ENCODE measurements around the gene SUSD3.

SUSD3 gene

DNA sequence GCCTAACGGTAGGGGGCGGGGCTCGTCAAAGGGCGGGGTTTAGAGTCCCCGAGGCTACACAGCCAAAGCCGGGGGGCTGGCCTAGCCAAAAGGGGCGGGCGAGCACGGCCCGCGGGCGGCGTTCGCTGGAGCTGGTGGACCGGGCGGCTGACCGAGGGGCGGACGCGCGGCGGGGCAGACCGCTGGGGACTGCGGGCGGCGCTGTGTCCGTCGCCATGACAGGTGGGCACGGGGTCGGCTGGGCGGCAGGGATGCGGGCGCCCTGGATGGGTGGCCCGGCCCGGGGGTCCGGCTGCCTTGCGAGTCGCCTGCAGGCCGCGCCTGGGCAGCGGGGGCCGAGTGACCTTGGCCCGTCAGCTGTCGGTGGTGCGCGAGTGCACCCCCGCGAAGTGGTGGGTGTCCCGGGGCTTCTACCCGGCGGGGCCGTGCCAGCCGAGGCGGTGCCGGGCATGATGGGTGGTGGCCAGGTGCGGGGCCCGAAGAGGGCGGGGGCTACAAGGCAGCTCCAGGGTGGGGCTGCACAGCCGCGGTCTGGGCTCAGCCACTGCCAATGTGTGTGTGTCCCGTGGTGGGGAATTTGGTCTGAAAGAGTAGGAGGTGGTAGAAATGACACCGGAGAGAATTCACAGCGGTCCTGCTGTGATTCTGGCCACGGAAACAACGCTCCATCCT, 37.8 kb downstream of the SUSD3 start, which contains the start of gene CARD19:
CARD19 (plus strand) TSS at position 87 of the 672 bp plus-strand sequence; CDS start at position 216, 129 bp downstream.
- TF ChIP-seq TAF1 (IDR thresholded peaks at IDR 0.05; ENCODE audit: low read depth), result peak; percentile 50; the same call in 1 of the 2 replicates
- 0 out of 2 replicates have a peak, but pooled peaks have one; percentile 20 for TF ChIP-seq EP300 (IDR thresholded peaks at IDR 0.05; ENCODE audit: borderline replicate concordance)
- TF ChIP-seq, protein P1, sequence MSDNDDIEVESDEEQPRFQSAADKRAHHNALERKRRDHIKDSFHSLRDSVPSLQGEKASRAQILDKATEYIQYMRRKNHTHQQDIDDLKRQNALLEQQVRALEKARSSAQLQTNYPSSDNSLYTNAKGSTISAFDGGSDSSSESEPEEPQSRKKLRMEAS (IDR thresholded peaks at IDR 0.05), result peak; percentile 44; the same call in 1 of the 2 replicates
- peak; percentile 56 for TF ChIP-seq YY1 (IDR thresholded peaks at IDR 0.05; ENCODE audit: low read depth)
- peak; percentile 74 for TF ChIP-seq ZBTB7A (IDR thresholded peaks at IDR 0.05; ENCODE audit: low read depth)
- TF ChIP-seq, protein P2, sequence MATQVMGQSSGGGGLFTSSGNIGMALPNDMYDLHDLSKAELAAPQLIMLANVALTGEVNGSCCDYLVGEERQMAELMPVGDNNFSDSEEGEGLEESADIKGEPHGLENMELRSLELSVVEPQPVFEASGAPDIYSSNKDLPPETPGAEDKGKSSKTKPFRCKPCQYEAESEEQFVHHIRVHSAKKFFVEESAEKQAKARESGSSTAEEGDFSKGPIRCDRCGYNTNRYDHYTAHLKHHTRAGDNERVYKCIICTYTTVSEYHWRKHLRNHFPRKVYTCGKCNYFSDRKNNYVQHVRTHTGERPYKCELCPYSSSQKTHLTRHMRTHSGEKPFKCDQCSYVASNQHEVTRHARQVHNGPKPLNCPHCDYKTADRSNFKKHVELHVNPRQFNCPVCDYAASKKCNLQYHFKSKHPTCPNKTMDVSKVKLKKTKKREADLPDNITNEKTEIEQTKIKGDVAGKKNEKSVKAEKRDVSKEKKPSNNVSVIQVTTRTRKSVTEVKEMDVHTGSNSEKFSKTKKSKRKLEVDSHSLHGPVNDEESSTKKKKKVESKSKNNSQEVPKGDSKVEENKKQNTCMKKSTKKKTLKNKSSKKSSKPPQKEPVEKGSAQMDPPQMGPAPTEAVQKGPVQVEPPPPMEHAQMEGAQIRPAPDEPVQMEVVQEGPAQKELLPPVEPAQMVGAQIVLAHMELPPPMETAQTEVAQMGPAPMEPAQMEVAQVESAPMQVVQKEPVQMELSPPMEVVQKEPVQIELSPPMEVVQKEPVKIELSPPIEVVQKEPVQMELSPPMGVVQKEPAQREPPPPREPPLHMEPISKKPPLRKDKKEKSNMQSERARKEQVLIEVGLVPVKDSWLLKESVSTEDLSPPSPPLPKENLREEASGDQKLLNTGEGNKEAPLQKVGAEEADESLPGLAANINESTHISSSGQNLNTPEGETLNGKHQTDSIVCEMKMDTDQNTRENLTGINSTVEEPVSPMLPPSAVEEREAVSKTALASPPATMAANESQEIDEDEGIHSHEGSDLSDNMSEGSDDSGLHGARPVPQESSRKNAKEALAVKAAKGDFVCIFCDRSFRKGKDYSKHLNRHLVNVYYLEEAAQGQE (IDR thresholded peaks at IDR 0.05; ENCODE audit: low read depth), result no peak

DNA sequence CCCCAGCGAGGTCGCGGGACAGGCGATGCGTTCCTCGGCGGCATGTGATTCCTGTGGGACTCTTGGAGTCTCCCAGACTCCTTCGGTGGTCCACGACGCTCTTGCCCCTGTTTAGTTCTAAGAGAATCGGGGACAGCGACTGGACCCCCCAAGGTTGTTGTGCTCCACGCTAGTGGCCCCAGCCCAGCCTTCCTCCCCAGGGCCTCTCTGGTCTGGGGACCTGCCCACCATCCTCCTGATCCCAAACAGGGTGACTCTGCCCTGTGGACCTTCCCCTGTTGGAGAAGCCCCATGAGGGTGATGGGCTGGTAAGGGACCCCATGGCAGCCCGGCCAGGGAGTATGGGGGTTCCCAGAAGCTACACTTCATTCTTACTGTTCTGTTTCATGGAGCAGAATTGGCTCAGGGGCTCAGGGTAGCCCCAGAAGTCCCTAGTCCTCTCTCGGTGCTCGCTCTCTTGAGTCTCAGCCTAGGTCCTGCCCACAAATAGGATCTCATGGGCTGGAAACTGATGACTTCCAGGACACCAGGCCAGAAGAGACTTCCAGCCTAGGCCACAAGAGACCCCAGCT, 38.4 kb downstream of the SUSD3 start:
- TF ChIP-seq, protein P2 (IDR thresholded peaks at IDR 0.05; ENCODE audit: low read depth), result no peak
- TF ChIP-seq EP300 (IDR thresholded peaks at IDR 0.05; ENCODE audit: borderline replicate concordance) (no peak), RAD21 (IDR thresholded peaks at IDR 0.05; ENCODE audit: low read depth) (no peak), FOXM1 (IDR thresholded peaks at IDR 0.05; ENCODE audit: borderline replicate concordance, low read depth) (no peak), CREB1 (IDR thresholded peaks at IDR 0.05; ENCODE audit: low read depth) (no peak), NFIC (IDR thresholded peaks at IDR 0.05) (no peak), CEBPB (IDR thresholded peaks at IDR 0.05) (no peak), TAF1 (IDR thresholded peaks at IDR 0.05; ENCODE audit: low read depth) (no peak)
- TF ChIP-seq, protein P1 (IDR thresholded peaks at IDR 0.05), result no peak

DNA sequence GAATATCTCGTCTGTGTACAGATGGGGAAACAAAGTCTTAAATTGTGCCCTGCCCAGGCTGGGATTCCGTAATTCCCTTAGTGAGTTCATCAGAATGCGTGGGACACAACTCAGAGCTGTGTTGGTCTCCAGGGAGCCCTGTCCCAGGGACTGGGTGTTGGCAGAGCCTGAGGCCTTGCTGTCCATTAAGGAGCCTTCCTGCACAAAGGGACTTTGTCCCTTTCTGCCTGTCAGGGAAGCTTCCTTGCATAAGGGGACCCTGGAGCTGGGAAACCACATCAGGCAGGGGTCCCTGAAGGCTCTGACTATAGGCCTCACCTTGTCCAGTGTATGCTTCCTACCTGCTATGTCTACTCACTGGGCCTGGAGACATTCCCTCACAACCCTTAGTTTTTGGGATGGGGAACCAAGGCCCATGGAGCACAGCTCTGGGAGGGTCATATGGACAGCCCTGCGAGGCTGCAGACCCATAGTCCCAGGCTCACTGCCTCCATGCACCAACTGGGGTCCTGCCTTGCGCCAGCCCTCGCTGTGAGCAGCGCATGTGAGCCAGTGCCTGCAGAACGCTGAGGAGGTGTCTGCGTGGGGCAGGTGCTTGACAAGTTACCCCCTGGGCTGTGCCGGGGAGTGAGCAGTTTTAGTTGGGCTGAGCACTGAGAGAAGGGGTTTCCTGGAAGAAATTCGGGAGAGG, 39.2 kb downstream of the SUSD3 start:
- TF ChIP-seq EGR1 (IDR thresholded peaks at IDR 0.05), result no peak
- TF ChIP-seq, protein P3, sequence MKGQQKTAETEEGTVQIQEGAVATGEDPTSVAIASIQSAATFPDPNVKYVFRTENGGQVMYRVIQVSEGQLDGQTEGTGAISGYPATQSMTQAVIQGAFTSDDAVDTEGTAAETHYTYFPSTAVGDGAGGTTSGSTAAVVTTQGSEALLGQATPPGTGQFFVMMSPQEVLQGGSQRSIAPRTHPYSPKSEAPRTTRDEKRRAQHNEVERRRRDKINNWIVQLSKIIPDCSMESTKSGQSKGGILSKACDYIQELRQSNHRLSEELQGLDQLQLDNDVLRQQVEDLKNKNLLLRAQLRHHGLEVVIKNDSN (IDR thresholded peaks at IDR 0.05), result no peak
- no peak for TF ChIP-seq RAD21 (IDR thresholded peaks at IDR 0.05; ENCODE audit: low read depth)
- TF ChIP-seq CEBPB (IDR thresholded peaks at IDR 0.05), result no peak
- no peak for TF ChIP-seq CREB1 (IDR thresholded peaks at IDR 0.05; ENCODE audit: low read depth)
- no peak for TF ChIP-seq TEAD4 (IDR thresholded peaks at IDR 0.05)
- TF ChIP-seq FOXM1 (IDR thresholded peaks at IDR 0.05; ENCODE audit: borderline replicate concordance, low read depth), result no peak
- TF ChIP-seq EP300 (IDR thresholded peaks at IDR 0.05; ENCODE audit: borderline replicate concordance), result no peak

DNA sequence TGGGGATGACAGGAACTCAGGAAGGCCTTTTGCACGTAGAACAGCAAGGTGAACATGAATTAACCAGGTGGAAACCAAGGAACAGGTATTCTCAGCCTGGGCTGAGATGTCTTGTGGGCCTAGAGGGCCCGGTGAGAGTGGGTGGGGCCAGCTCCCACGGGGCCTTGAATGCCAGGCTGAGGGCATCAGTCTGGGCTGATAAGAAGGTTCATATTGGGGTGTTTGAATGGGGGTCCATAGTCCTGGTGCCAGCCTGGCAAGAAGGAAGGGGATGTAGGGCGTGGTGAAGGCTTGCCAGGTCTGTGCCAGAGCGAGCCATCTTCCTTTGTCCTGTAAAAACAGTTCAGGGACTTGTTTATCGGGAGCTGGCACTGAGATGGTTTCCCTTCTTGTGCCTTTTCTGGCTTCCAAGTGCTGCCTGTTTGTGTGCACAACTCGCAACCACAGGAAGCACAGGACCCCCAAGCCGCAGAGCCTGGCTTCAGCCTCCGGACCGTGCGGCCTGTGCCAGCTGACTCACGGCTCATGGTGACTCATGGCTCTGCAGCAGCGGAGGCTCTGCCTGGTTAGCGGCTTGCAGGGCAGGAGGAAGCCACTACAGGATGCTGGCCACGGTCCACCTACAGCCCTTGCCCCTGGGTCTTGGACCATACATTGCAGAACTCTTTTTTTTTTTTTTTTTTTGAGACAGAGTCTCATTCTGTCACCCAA, 39.9 kb downstream of the SUSD3 start:
- TF ChIP-seq NFIC (IDR thresholded peaks at IDR 0.05), result peak; percentile 62
- TF ChIP-seq TCF12 (IDR thresholded peaks at IDR 0.05; ENCODE audit: low read depth), result peak; percentile 38; the same call in 1 of the 2 replicates
- 0 out of 2 replicates have a peak, but pooled peaks have one; percentile 3 for TF ChIP-seq RAD21 (IDR thresholded peaks at IDR 0.05; ENCODE audit: low read depth)
- no peak for TF ChIP-seq TEAD4 (IDR thresholded peaks at IDR 0.05)
- TF ChIP-seq YY1 (IDR thresholded peaks at IDR 0.05; ENCODE audit: low read depth), result no peak
- no peak for TF ChIP-seq TAF1 (IDR thresholded peaks at IDR 0.05; ENCODE audit: low read depth)
- TF ChIP-seq, protein P3 (IDR thresholded peaks at IDR 0.05), result no peak
- TF ChIP-seq ZBTB7A (IDR thresholded peaks at IDR 0.05; ENCODE audit: low read depth), result peak; percentile 40; the same call in 1 of the 2 replicates
